Sigmoid colon (tissue), 7 donors: ENCODE measurements around the gene DYNC1LI1. TPM values are rescaled to one million over a fixed set of nuclear protein-coding genes. Genes with fewer than 3 reads are reported as not detected.
A peak's percentile ranks its signal among the peaks of the same experiment; 100 is the strongest.

Experiments
- DNase-seq: peaks from one replicate; pipeline ENCODE4 v3.0.0-alpha.2; 2019
- H3K27ac ChIP-seq, 4 donors: fragments of 200-600 bp; sonication (generic); one replicate each; pipeline ENCODE4 v1.5.1; 2016 to 2019; ENCODE audit warnings: mild to moderate bottlenecking in 1 of 4
- H3K27me3 ChIP-seq, 3 donors: fragments of 200-600 bp; sonication (generic); one replicate each; pipeline ENCODE4 v1.5.1; 2019; ENCODE audit warnings: mild to moderate bottlenecking in 1 of 3
- H3K36me3 ChIP-seq, 4 donors: fragments of 200-600 bp; sonication (generic); one replicate each; pipeline ENCODE4 v1.5.1; 2016 to 2019
- H3K4me1 ChIP-seq, 4 donors: fragments of 200-600 bp; sonication (generic); one replicate each; pipeline ENCODE4 v1.5.1; 2017 to 2019
- H3K4me3 ChIP-seq, 4 donors: fragments of 200-600 bp; sonication (generic); one replicate each; pipeline ENCODE4 v1.5.1; 2017 to 2019; ENCODE audit warnings: mild to moderate bottlenecking in 2 of 4, moderate library complexity in 1 of 4
- H3K9me3 ChIP-seq, 4 donors: fragments of 200-600 bp in 3 of 4; sonication (generic) in 3 of 4; one replicate each; pipeline versions ENCODE4 v1.5.1 to v1.6.1; 2013 to 2019
- EP300 ChIP-seq, 4 donors: sonication (generic); formaldehyde crosslinking; IDR thresholded peaks; one replicate each; pipeline ENCODE4 v1.6.1; 2017; ENCODE audit warnings: antibody characterized with exemption in 4 of 4
- POLR2A ChIP-seq, 2 donors: fragments of 450-650 bp; IDR thresholded peaks; one replicate each; pipeline ENCODE4 v1.6.1; 2016; ENCODE audit warnings: antibody characterized with exemption in 2 of 2, mild to moderate bottlenecking in 2 of 2, moderate library complexity in 2 of 2
- POLR2AphosphoS5 ChIP-seq, 4 donors: sonication (generic); formaldehyde crosslinking; IDR thresholded peaks; one replicate each; pipeline ENCODE4 v1.6.1; 2017; ENCODE audit warnings: antibody characterized with exemption in 4 of 4
- WGBS, 2 donors: extraction: QIAGEN DNeasy Blood & Tissue Kit; methylation state at CpG; one replicate each; pipeline ENCODE4 v1.1.7; 2013; 5-methylcytosine and 5-hydroxymethylcytosine counted together
- intact Hi-C: fragments of 100-400 bp; cut with DNase I; formaldehyde crosslinking; loops from one replicate; pipeline ENCODE4 v1.15.1; 2023
- polyA plus RNA-seq, 3 donors: library from polyadenylated mRNA; stranded (reverse); fragments of 200-250 nt; gene quantifications; one replicate each; pipeline ENCODE4 v1.2.3, GENCODE V29; 2013
- total RNA-seq, 4 donors: library from RNA; depleted of rRNA; stranded (reverse); fragments of >200 nt; gene quantifications; one replicate each; pipeline ENCODE4 v1.1.0, GENCODE V29; 2016
- TF ChIP-seq, protein P1 (sequence below), 4 experiments: fragments of 450-650 bp in 3 of 4; fragments of 200-600 bp in 1 of 4; IDR thresholded peaks; one replicate each; pipeline ENCODE4 v1.5.1; 2016 to 2019; ENCODE audit warnings: antibody characterized with exemption in 4 of 4, mild to moderate bottlenecking in 3 of 4, moderate library complexity in 2 of 4
- donor health status: healthy with polysubstance abuse.
- donor health status: Bipolar disorder and iron deficiency.
- donor health status: healthy.

The DYNC1LI1 gene
- total and polyA plus RNA-seq, 7 donors = 15.9 to 36.0 (median 18.5) TPM

DNA sequence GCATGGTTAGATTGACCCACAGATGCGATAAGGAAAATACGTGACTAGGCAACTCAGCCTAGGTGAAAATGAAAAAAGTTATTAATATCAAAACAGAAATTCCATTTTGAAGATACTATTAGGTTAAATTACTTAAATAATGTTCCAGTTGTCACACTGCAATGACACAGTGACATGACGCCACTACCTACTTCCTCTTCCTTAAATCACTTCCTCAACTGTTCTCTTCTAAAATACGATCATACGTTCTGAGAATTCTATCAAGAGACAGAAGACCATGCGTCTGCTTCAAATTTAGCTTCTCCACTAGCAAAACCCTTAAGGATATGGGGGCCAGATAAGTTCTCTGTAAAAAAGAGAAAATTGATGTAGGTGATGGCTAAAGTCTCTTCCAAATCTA is 86.2 kb downstream of the DYNC1LI1 start:
- intact Hi-C loops = no loop called here
- Histone ChIP-seq H3K36me3 (peaks cover 0 to 46% (median 0%) of the 10 kb centered on the region in 4 donors), H3K9me3 (no peaks in the 10 kb centered on the region), H3K4me1 (no peaks in the 10 kb centered on the region), H3K27ac (peak overlapping the region in 1 of 4 donors; percentile 29), H3K27me3 (no peaks in the 10 kb centered on the region), H3K4me3 (no peak overlapping the region)
- no peak for DNase-seq
- TF ChIP-seq EP300 (IDR thresholded peaks at IDR 0.05) (peak in 1 of 4 donors; percentile 17), POLR2AphosphoS5 (IDR thresholded peaks at IDR 0.05) (peak in 1 of 4 donors; percentile 30), POLR2A (IDR thresholded peaks at IDR 0.05) (no peak)
- TF ChIP-seq, protein P1, sequence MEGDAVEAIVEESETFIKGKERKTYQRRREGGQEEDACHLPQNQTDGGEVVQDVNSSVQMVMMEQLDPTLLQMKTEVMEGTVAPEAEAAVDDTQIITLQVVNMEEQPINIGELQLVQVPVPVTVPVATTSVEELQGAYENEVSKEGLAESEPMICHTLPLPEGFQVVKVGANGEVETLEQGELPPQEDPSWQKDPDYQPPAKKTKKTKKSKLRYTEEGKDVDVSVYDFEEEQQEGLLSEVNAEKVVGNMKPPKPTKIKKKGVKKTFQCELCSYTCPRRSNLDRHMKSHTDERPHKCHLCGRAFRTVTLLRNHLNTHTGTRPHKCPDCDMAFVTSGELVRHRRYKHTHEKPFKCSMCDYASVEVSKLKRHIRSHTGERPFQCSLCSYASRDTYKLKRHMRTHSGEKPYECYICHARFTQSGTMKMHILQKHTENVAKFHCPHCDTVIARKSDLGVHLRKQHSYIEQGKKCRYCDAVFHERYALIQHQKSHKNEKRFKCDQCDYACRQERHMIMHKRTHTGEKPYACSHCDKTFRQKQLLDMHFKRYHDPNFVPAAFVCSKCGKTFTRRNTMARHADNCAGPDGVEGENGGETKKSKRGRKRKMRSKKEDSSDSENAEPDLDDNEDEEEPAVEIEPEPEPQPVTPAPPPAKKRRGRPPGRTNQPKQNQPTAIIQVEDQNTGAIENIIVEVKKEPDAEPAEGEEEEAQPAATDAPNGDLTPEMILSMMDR (IDR thresholded peaks at IDR 0.05) = no peak
- WGBS, 2 donors = 63 to 90% methylated on average over 6 of the region's 6 CpGs

DNA sequence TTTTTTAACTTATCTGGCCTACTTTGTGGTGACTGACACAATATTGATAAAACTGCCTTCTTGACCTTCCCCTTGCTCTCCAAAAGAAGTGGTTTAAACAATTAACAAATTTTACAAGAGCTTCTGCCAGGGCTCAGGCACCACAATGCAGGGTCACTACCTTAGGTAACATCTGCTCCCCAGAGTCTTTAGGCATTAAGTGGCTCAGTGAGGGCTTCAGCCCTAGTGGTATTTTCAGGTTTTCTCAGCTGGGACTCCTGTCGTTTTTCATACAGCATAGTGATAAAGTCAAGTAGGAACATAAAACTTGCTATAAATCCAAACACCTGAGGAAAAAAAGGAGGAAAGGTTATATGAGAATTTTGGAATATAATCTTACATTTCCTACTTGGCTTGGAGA is 86.9 kb downstream of the DYNC1LI1 start:
- intact Hi-C loops = no loop called here
- no peak for DNase-seq
- no peaks in the 10 kb centered on the region for H3K27me3 ChIP-seq
- no peak for TF ChIP-seq POLR2AphosphoS5 (IDR thresholded peaks at IDR 0.05)
- TF ChIP-seq POLR2A (IDR thresholded peaks at IDR 0.05) = no peak
- TF ChIP-seq, protein P1 (IDR thresholded peaks at IDR 0.05) = no peak
- no peak for TF ChIP-seq EP300 (IDR thresholded peaks at IDR 0.05)
- WGBS, 2 donors = 37 to 63% methylated on average over 1 of the region's 1 CpG
- no peaks in the 10 kb centered on the region for H3K9me3 ChIP-seq
- H3K4me1 ChIP-seq = no peaks in the 10 kb centered on the region
- no peak overlapping the region for H3K4me3 ChIP-seq
- no peak overlapping the region for H3K27ac ChIP-seq
- peaks cover 0 to 46% (median 0%) of the 10 kb centered on the region in 4 donors for H3K36me3 ChIP-seq

DNA sequence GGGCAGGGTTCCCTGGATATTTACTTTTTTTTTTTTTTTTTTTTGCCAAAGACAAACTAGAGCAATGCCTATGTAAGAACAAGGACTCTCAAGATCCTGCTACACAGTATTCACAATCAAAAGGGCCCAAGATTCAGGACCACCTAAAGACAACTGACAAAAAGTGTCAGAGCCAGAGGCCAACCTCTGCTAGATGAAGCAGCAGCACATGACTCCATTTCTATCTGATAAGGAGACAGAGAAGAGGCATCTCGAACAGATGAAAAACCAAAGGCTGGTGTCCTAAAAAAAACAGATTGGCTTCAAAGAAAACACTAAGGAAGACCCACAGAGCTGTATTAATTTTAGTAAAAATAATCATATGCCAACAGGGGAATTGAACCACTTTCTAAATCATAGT is 88.0 kb downstream of the DYNC1LI1 start:
- 82 to 92% methylated on average over 1 of the region's 1 CpG for WGBS, 2 donors
- TF ChIP-seq POLR2A (IDR thresholded peaks at IDR 0.05) = no peak
- TF ChIP-seq EP300 (IDR thresholded peaks at IDR 0.05) = no peak
- TF ChIP-seq POLR2AphosphoS5 (IDR thresholded peaks at IDR 0.05) = no peak
- TF ChIP-seq, protein P1 (IDR thresholded peaks at IDR 0.05) = no peak
- Histone ChIP-seq H3K36me3 (peaks cover 0 to 42% (median 0%) of the 10 kb centered on the region in 4 donors), H3K4me1 (no peaks in the 10 kb centered on the region), H3K9me3 (no peaks in the 10 kb centered on the region), H3K27ac (no peak overlapping the region), H3K4me3 (no peak overlapping the region), H3K27me3 (no peaks in the 10 kb centered on the region)
- intact Hi-C loops = no loop called here
- DNase-seq = no peak

DNA sequence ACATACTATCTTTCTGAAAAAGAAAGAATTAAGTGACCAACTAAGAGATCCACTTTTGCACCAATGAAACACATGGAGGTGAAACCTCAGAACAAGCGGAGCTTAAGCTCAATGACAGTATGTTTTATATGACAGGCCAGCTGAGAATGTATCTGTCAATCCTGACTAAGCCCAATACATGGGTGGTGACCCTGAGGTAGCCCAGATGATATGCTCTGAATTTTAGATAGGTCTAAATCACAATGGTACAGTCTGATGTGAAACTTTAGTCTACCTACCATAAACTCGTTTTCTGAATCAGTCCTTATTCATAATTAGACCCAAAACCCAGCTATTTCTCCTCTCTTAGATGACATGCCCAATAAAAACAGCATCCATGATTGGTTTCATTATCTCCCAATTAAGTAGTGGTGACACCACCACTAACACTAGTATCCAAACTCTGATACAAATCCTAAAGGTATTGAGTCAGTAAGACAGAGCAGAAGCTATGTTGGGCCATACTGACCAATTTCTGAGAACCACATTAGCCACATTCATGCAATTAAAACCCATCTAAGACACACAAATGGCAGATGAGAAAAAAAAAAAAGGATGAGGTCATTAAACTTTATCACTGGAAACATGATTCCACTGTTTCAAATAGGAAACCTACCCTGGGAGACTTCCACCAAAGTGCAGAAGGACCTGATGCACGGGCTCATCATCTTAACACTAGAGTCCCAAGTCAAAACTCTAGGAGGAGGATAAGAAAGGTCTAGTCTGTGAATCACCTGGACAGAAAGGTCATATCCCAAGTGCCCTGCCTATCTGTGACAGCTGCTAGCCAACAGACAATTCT is 88.6 kb downstream of the DYNC1LI1 start:
- no peak overlapping the region for H3K27ac ChIP-seq
- WGBS, 2 donors = 96% methylated on average over 3 of the region's 3 CpGs
- DNase-seq = no peak
- H3K4me3 ChIP-seq = no peak overlapping the region
- H3K27me3 ChIP-seq = no peaks in the 10 kb centered on the region
- intact Hi-C loops = no loop called here
- H3K4me1 ChIP-seq = no peaks in the 10 kb centered on the region
- peaks cover 0 to 35% (median 0%) of the 10 kb centered on the region in 4 donors for H3K36me3 ChIP-seq
- no peaks in the 10 kb centered on the region for H3K9me3 ChIP-seq
- TF ChIP-seq EP300 (IDR thresholded peaks at IDR 0.05) = no peak
- TF ChIP-seq POLR2A (IDR thresholded peaks at IDR 0.05) = no peak
- TF ChIP-seq, protein P1 (IDR thresholded peaks at IDR 0.05) = no peak
- TF ChIP-seq POLR2AphosphoS5 (IDR thresholded peaks at IDR 0.05) = no peak
